Adrenal gland (tissue), 12 donors: Measurements from ENCODE around the gene SPARCL1. TPM values are rescaled to one million over a fixed set of nuclear protein-coding genes. Genes with fewer than 3 reads are reported as not detected.
"Not testable (repeated sequence)": the region's sequence is repeated elsewhere in the genome, so short reads cannot be mapped to it uniquely, and the experiment has no call there.

Source experiments
- DNase-seq, 7 donors: peaks; one replicate each; pipeline ENCODE4 v3.0.0-alpha.2; 2019 to 2020
- H3K27ac ChIP-seq, 5 donors: fragments of 200-600 bp; sonication (generic) in 4 of 5; 1 replicate in 3 of 5; 2 replicates in 2 of 5; pipeline versions ENCODE4 v1.5.1 to v1.8.0; 2016 to 2020; ENCODE audit warnings: mild to moderate bottlenecking in 1 of 5
- H3K27me3 ChIP-seq: fragments of 200-600 bp; 2 replicates; pipeline ENCODE4 v1.8.0; 2021
- H3K36me3 ChIP-seq, 2 donors: fragments of 200-600 bp; replicated peaks in 1 of 2; 1 replicate in 1 of 2; 2 replicates in 1 of 2; pipeline versions ENCODE4 v1.5.1 to v1.8.0; 2018 to 2022
- H3K4me1 ChIP-seq, 2 donors: fragments of 200-600 bp; replicated peaks in 1 of 2; 1 replicate in 1 of 2; 2 replicates in 1 of 2; pipeline versions ENCODE4 v1.5.1 to v1.8.0; 2018 to 2021
- H3K4me3 ChIP-seq, 4 donors: fragments of 200-600 bp; sonication (generic) in 3 of 4; one replicate each; pipeline ENCODE4 v1.5.1; 2016 to 2018
- H3K9me3 ChIP-seq, 3 donors: fragments of 200-600 bp; sonication (generic) in 1 of 3; replicated peaks in 1 of 3; 1 replicate in 2 of 3; 2 replicates in 1 of 3; pipeline versions ENCODE4 v1.5.1 to v1.8.0; 2016 to 2021
- CTCF ChIP-seq, 6 experiments: fragments of 450-650 bp in 4 of 6; fragments of 200-600 bp in 2 of 6; sonication (generic) in 1 of 6; IDR thresholded peaks; 1 replicate in 5 of 6; 2 replicates in 1 of 6; pipeline versions ENCODE4 v1.5.1 to v1.8.0; 2016 to 2021; ENCODE audit warnings: antibody characterized with exemption in 6 of 6, mild to moderate bottlenecking in 2 of 6, moderate library complexity in 1 of 6
- POLR2A ChIP-seq, 2 donors: fragments of 450-650 bp; IDR thresholded peaks; one replicate each; pipeline ENCODE4 v1.6.1; 2017; ENCODE audit warnings: antibody characterized with exemption in 2 of 2, mild to moderate bottlenecking in 2 of 2, moderate library complexity in 1 of 2
- WGBS, 4 donors: extraction: QIAGEN DNeasy Blood & Tissue Kit in 2 of 4; methylation state at CpG; one replicate each; pipeline versions ENCODE4 v1.1.5 to v1.1.7; 2013 to 2017; 5-methylcytosine and 5-hydroxymethylcytosine counted together
- intact Hi-C, 2 donors: fragments of 100-400 bp; cut with DNase I; formaldehyde crosslinking; loops; one replicate each; pipeline versions ENCODE4 v1.14.1 to v1.15.0; 2022 to 2023
- polyA plus RNA-seq, 3 donors: library from polyadenylated mRNA; stranded (reverse); fragments of 200-250 nt in 2 of 3; fragments of 350-450 nt in 1 of 3; fragmentation: Illumina TruSeq in 1 of 3; extraction: RNeasy Lipid Tissue Mini Kit (QIAGEN cat#74804) in 1 of 3; gene quantifications; one replicate each; pipeline ENCODE4 v1.2.3, GENCODE V29; 2013 to 2014
- total RNA-seq, 9 donors: library from RNA; depleted of rRNA in 4 of 9; stranded (reverse); fragments of >200 nt in 4 of 9; fragments of 120-200 nt in 1 of 9; fragmentation: NEBNext Ultra II Directional in 1 of 9; extraction: Animal tissue kit (Norgen Biotek cat#: 25700) in 1 of 9; gene quantifications; one replicate each; pipeline versions ENCODE4 v1.1.0 to v1.2.4, GENCODE V29; 2013 to 2023
- donor health status: healthy with polysubstance abuse.
- donor health status: Bipolar disorder and iron deficiency.
- donor health status: DM: yes; HTN: yes; CAD: no.
- donor health status: DM: no; HTN: no; CAD: no.
- donor health status: DM: no; HTN: no; CAD: no.
- donor health status: DM: yes; HTN: yes; CAD: no.

SPARCL1 gene
- total and polyA plus RNA-seq, 12 donors, result 36.9 to 201 (median 124) TPM

DNA sequence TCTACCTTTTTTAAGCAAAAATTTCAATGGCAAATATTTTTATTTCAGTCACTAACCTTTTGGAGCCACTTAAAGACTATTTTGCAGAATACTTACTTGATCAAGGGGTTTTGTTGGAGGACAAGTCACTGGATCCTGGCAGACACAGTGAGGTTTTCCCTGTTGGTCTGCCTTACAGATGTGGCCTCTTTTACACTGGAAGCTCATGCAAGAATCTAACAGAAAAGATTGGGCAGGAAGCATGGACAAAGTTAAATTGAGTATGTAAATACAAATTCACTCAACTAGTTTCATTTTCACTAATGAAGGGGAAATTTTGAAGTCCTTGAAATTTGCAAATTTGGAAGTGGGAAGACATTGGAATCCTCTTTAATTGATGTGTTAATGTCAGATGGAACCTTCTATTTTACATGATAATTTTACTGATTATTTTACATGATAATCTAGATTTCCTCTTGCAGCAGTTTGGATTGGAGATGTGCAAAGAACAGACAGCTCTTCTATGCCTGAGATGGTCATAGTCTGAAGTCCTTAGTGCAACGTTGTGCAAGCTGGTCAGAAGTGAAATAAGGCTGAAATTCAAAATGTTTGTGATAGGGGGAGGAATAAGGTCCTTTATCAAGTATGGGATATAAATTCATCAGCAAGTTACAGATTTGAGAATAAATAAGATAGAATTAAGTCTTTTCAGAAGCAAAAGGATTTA, 38.4 kb downstream of the SPARCL1 start:
- Histone ChIP-seq H3K27ac (no peak overlapping the region), H3K4me3 (no peak overlapping the region), H3K4me1 (peaks cover 7 to 17% of the 10 kb centered on the region in 2 donors), H3K27me3 (no peaks in the 10 kb centered on the region), H3K36me3 (peaks cover 0 to 3% of the 10 kb centered on the region in 2 donors), H3K9me3 (no peaks in the 10 kb centered on the region)
- no peak for DNase-seq
- intact Hi-C loops, result no loop called here
- WGBS, 4 donors, result 70 to 79% (median 75%) methylated on average over 1 of the region's 1 CpG
- no peak for TF ChIP-seq CTCF (IDR thresholded peaks at IDR 0.05)
- no peak for TF ChIP-seq POLR2A (IDR thresholded peaks at IDR 0.05)

DNA sequence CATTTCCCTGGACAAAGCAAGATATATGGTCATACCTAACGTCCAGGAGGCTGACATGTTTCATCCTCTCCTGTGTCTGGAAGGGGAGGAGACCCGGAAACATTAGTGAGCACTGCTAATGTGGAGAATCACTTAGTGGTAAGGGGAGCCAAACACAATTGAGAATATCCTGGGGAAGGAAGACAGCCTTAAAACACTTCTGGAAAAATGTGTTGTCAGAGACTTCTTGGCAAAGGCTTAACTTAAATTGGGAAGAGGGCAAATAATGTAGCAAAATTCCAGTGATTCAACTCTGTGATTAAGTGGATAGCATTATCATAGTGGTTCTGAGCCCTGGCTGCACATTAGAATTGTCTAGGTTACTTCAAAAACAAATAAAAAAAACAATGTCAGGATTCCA, 39.5 kb downstream of the SPARCL1 start:
- Histone ChIP-seq H3K27me3 (no peaks in the 10 kb centered on the region), H3K36me3 (no peaks in the 10 kb centered on the region), H3K27ac (no peak overlapping the region), H3K4me1 (peaks cover 7 to 17% of the 10 kb centered on the region in 2 donors), H3K4me3 (no peak overlapping the region), H3K9me3 (no peaks in the 10 kb centered on the region)
- no peak for TF ChIP-seq POLR2A (IDR thresholded peaks at IDR 0.05)
- no peak for TF ChIP-seq CTCF (IDR thresholded peaks at IDR 0.05)
- WGBS, 4 donors, result 66 to 95% (median 77%) methylated on average over 2 of the region's 2 CpGs
- intact Hi-C loops, result no loop called here
- no peak for DNase-seq

DNA sequence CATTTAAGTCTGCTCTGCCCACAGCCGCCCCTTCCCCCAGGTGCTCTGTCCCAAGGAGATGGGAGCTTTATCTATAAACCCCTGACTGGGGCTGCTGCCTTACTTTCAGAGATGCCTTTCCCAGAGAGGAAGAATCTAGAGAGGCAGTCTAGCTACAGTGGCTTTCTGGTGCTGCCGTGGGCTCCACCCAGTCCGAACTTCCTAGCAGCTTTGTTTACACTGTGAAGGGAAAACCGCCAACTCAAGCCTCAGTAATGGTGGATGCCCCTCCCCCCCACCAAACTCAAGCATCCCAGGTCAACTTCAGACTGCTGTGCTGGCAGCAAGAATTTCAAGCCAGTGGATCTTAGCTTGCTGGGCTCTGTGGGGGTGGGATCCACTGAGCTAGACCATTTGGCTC, 40.5 kb downstream of the SPARCL1 start:
- intact Hi-C loops, H3K36me3 ChIP-seq, H3K9me3 ChIP-seq, H3K27ac ChIP-seq, H3K4me3 ChIP-seq, DNase-seq, H3K27me3 ChIP-seq: not testable (repeated sequence)
- peaks cover 7 to 17% of the 10 kb centered on the region in 2 donors for H3K4me1 ChIP-seq
- WGBS, 4 donors, result 37 to 93% (median 81%) methylated on average over 2 to 4 of the region's 4 CpGs

DNA sequence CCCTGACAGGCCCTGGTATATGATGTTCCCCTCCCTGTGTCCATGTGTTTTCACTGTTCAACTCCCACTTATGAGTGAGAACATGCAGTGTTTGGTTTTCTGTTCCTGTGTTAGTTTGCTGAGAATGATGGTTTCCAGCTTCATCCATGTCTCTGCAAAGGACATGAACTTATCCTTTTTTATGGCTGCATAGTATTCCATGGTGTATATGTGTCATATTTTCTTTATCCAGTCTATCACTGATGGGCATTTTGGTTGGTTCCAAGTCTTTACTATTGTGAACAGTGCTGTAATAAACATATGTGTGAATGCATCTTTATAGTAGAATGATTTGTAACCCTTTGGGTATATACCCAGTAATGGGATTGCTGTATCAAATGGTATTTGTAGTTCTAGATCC, 45.9 kb downstream of the SPARCL1 start:
- H3K36me3 ChIP-seq, DNase-seq, H3K27ac ChIP-seq, H3K27me3 ChIP-seq, H3K9me3 ChIP-seq, intact Hi-C loops, H3K4me3 ChIP-seq, H3K4me1 ChIP-seq: not testable (repeated sequence)

DNA sequence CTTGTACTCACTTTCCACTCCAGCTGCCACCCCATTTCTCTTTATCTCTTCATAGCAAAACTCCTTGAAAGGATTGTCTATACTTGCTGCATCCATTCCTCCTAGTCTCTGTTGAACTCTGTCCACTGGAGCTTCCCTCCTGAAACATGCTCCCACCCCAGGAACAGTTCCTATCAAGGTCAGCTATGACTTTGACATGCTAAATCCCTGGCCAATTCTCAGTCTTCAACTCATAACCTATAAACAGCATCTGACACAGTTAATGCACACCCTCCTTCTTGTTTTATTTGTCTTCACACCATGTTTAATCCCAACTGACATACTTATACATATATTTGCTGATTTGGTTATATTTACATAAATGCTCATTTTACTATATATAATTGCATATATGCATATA, 47.8 kb downstream of the SPARCL1 start:
- no peak for TF ChIP-seq CTCF (IDR thresholded peaks at IDR 0.05)
- no peak for TF ChIP-seq POLR2A (IDR thresholded peaks at IDR 0.05)
- H3K9me3 ChIP-seq, result no peaks in the 10 kb centered on the region
- no peak overlapping the region for H3K4me3 ChIP-seq
- DNase-seq, result no peak
- peaks cover 0 to 4% of the 10 kb centered on the region in 2 donors for H3K36me3 ChIP-seq
- intact Hi-C loops, result no loop called here
- H3K4me1 ChIP-seq, result no peaks in the 10 kb centered on the region
- no peak overlapping the region for H3K27ac ChIP-seq
- H3K27me3 ChIP-seq, result no peaks in the 10 kb centered on the region
